ENCODE measurements around the gene TFCP2L1.
"Not testable (repeated sequence)": the region's sequence is repeated elsewhere in the genome, so short reads cannot be mapped to it uniquely, and the experiment has no call there.

Gene TFCP2L1

GRCh38 chr2:121304941-121305340 is 19.9 kb upstream of the TFCP2L1 start:
- H3K4me3 ChIP-seq (ENCODE audit: low read depth, low read length): no peak overlapping the region
- DNase-seq (ENCODE audit: low read depth): no peak
- TF ChIP-seq CTCF (IDR thresholded peaks at IDR 0.05; ENCODE audit: low read depth, low read length, missing control alignments): no peak

DNA sequence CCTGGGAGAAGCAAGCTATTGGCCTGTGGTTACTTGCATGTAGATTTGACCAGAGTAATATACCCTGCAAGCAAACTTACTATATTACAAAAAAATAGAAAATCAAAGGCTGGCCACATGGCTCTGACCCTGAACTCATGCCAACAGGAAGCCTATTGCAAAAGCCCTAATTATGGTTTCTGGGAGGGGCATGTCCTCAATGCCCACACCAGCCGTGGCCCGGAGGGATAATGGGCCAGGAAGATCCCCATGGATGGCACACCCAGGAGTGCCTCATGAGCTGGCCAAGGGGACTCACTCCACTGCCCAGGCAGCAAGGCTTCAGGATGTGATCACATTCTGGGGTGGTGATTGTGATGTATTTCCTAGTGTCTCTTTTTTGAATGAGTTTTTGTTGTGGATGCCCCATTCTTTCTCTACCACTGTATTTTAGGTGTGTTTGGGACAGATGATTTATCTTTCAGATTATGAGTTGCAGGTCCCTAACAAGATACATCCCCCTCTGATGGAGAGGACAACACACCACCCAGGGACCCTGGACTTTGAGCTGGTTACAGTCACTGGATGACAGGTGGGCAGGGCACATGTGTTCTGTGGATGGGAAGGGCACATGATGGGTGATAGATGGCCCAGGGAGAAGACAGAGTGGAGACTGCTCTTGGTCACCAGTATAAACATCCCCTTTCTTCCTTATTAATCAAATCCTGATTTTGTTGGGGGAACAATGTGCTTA is 18.7 kb upstream of the TFCP2L1 start:
- no peak overlapping the region for H3K4me3 ChIP-seq (ENCODE audit: low read depth, low read length)
- no peak for DNase-seq (ENCODE audit: low read depth)
- no peak for TF ChIP-seq CTCF (IDR thresholded peaks at IDR 0.05; ENCODE audit: low read depth, low read length, missing control alignments)

DNA sequence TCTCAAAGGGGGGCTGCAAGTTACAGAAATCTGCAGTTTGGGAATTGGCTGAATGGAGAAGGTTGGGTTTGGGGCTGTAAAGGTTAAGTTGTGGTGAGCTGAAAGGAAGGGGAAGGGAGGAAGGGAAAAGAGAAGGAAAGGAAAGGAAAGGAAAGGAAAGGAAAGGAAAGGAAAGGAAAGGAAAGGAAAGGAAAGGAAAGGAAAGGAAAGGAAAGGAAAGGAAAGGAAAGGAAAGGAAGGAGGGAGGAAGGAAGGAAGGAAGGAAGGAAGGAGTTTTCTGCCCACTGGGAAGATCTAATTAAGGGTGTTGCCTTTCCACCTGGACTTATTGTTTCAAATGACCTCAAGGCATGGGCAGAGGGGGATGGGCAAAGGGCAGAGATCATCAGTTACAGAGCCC is 16.2 kb upstream of the TFCP2L1 start:
- not testable (repeated sequence) for DNase-seq (ENCODE audit: low read depth)

GRCh38 chr2:121298476-121298875 is 13.5 kb upstream of the TFCP2L1 start:
- no peak for DNase-seq (ENCODE audit: low read depth)
- no peak for TF ChIP-seq CTCF (IDR thresholded peaks at IDR 0.05; ENCODE audit: low read depth, low read length, missing control alignments)
- H3K4me3 ChIP-seq (ENCODE audit: low read depth, low read length): no peak overlapping the region

More for the DNA sequence above, 16.2 kb upstream of the TFCP2L1 start:
- not testable (repeated sequence) for H3K4me3 ChIP-seq (ENCODE audit: low read depth, low read length)

DNA sequence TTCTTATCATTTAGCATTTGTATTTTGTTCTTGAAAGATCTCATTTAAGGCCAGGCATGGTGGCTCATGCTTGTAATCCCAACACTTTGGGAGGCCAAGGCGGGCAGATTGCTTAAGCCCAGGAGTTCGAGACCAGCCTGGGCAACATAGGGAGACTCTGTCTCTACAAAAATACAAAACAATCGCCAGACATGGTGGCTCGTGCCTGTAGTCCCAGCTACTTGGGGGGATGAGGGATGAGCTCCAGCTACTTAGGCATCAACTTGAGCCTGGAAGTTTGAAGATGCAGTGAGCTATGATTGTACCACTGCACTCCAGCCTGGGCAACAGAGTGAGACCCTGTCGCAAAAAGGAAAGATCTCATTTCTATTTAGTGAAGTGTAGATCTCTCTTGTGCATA is 12.9 kb upstream of the TFCP2L1 start:
- not testable (repeated sequence) for H3K4me3 ChIP-seq (ENCODE audit: low read depth, low read length); DNase-seq (ENCODE audit: low read depth)

DNA sequence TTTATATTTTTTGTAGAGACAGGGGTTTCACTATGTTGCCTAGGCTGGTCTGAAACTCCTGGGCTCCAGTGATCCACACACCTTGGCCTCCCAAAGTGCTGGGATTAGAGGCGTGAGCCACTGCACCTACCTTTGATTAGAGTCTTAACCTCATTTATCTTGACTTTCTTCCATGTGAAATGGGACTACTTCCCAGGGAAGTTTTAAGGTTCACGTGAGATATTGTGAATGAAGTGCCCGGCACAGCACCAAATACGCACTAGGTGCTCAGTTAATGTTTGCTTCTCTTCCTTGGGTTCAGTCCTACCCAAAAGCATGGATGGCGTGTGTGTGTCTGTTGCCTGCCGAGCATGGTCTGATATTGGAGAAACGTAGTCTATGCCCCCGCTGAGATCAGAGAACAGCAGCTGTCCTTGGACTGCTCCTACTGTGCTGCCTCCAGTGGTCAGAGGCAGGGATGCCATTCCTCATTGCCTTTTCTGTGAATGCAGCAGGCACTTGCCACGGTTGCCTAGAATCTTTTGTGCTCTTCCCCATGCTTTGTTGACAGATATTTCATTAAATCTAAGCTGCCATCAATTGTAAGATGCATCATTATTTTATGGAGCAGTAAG is 12.3 kb upstream of the TFCP2L1 start:
- DNase-seq (ENCODE audit: low read depth): no peak
- H3K4me3 ChIP-seq (ENCODE audit: low read depth, low read length): no peak overlapping the region
- peak; percentile 66 for TF ChIP-seq CTCF (IDR thresholded peaks at IDR 0.05; ENCODE audit: low read depth, low read length, missing control alignments)

DNA sequence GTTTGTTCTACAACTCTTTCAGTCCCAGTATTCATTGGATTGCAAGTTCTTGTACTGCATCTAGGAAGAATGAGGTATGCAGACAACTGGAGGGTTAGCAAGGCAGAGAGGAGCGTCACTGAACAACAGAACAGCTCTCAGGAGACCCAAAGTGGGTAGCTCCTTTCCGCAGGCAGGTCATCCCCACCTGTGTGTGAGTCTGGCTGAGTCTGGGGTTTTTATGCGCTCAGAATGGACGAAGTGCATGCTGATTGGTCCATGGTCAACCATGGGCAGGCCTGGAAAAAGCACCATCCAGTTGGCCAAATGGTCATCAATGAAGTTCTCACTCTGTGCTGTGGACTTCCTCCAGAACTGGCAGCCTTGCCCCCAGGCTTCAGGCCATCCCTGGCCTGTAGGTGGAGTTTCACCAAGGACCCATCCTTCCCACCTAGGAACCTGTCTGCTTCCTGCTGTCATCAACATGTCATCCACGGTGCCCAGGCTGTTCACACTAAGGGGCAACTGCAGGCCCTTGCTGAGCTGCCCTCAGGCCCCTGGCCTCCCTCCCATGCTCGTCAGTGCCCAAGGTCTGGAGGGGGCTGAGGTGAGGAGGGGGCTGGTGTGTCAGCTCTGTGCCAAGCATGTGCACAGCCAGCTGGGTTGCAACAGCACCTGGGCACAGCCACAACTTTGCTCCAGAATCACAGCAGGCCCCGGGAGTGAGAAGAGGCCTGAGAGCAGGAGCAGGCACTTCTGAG is 11.1 kb upstream of the TFCP2L1 start:
- no peak for TF ChIP-seq CTCF (IDR thresholded peaks at IDR 0.05; ENCODE audit: low read depth, low read length, missing control alignments)
- no peak for DNase-seq (ENCODE audit: low read depth)
- no peak overlapping the region for H3K4me3 ChIP-seq (ENCODE audit: low read depth, low read length)
